ENCODE data around the gene AGK. TPM values are rescaled to one million over a fixed set of nuclear protein-coding genes. Genes with fewer than 3 reads are reported as not detected.

The AGK gene
- total RNA-seq, 1 experiment from 2014 or later: 41.9 TPM

DNA sequence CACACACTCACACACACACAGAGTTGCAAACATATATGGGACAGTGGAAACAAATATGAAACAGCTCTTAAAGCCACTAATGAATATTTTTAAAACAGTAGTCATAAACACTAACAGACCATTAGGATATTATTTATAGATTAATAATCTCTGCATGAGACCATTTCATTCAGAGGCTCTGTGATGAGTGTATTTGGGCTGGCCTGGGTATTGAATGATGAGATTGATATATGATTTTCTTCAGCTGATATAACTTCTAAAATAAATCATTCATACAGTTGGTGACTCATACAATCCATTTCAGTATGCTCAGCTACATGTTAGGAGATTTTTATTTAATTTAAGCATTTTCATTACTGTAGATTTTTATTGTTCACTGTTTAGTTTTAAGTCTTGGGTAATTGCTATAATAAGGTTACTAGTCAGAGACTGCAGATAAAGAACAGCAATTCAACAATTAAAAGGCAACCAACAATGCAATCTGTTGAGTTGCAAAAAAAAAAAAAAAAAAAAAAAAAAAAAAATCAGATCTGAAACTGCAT, 25.2 kb upstream of the AGK start:
- POLR2A ChIA-PET (ENCODE audit: low non-redundant PET): no interaction called here
- Histone ChIP-seq H3K36me3 (ENCODE audit: insufficient read depth, low read length, poor library complexity, severe bottlenecking) (no peaks in the 10 kb centered on the region), H3K27me3 (replicated peaks; ENCODE audit: insufficient read depth, low read depth, low read length, poor library complexity) (no peaks in the 10 kb centered on the region), H3K9me3 (ENCODE audit: low read depth, low read length, poor library complexity, severe bottlenecking) (no peaks in the 10 kb centered on the region), H3K27ac (ENCODE audit: low read depth, low read length, poor library complexity, severe bottlenecking) (no peak overlapping the region), H3K4me3 (ENCODE audit: low read depth, low read length, poor library complexity, severe bottlenecking) (no peak overlapping the region), H3K4me1 (ENCODE audit: insufficient read depth, low read length, poor library complexity, severe bottlenecking) (no peaks in the 10 kb centered on the region)
- CTCF ChIA-PET: no interaction called here
- TF ChIP-seq, protein P1, sequence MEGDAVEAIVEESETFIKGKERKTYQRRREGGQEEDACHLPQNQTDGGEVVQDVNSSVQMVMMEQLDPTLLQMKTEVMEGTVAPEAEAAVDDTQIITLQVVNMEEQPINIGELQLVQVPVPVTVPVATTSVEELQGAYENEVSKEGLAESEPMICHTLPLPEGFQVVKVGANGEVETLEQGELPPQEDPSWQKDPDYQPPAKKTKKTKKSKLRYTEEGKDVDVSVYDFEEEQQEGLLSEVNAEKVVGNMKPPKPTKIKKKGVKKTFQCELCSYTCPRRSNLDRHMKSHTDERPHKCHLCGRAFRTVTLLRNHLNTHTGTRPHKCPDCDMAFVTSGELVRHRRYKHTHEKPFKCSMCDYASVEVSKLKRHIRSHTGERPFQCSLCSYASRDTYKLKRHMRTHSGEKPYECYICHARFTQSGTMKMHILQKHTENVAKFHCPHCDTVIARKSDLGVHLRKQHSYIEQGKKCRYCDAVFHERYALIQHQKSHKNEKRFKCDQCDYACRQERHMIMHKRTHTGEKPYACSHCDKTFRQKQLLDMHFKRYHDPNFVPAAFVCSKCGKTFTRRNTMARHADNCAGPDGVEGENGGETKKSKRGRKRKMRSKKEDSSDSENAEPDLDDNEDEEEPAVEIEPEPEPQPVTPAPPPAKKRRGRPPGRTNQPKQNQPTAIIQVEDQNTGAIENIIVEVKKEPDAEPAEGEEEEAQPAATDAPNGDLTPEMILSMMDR (conservative IDR thresholded peaks at IDR 0.05; ENCODE audit: low read depth, low read length): no peak
- no peak for TF ChIP-seq EZH2 (IDR thresholded peaks at IDR 0.05; ENCODE audit: borderline replicate concordance, low read depth, low read length, poor library complexity, severe bottlenecking)
- no TSS peak for BruUV-seq (replicated peaks)
- intact Hi-C loops (cut with micrococcal nuclease; ENCODE audit: unreplicated experiment): no loop called here
- no peak for DNase-seq (ENCODE audit: low spot score)

DNA sequence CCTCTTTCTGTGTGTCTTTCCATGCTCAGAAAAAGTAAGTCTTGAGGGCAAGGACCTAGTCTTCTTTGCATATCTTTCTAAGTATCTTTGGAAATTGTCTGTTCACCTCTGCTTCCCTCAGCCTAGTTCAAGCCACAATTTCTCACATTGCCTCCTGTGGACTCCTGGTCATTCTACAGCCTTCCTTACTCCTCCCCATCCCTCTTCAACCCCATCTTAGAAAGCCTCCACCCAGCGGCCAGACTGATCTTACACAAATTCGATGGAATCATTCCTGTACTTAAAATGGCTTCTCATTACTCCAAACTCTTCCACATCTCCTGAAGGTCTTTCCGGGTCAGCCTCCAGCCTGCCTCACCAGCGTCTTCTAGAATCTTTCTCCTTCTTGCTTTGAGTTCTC, 24.1 kb upstream of the AGK start:
- no peaks in the 10 kb centered on the region for H3K36me3 ChIP-seq (ENCODE audit: insufficient read depth, low read length, poor library complexity, severe bottlenecking)
- TF ChIP-seq EZH2 (IDR thresholded peaks at IDR 0.05; ENCODE audit: borderline replicate concordance, low read depth, low read length, poor library complexity, severe bottlenecking): no peak
- TF ChIP-seq, protein P1 (conservative IDR thresholded peaks at IDR 0.05; ENCODE audit: low read depth, low read length): no peak
- no peaks in the 10 kb centered on the region for H3K4me1 ChIP-seq (ENCODE audit: insufficient read depth, low read length, poor library complexity, severe bottlenecking)
- intact Hi-C loops (cut with micrococcal nuclease; ENCODE audit: unreplicated experiment): no loop called here
- H3K9me3 ChIP-seq (ENCODE audit: low read depth, low read length, poor library complexity, severe bottlenecking): no peaks in the 10 kb centered on the region
- no peak for DNase-seq (ENCODE audit: low spot score)
- H3K27ac ChIP-seq (ENCODE audit: low read depth, low read length, poor library complexity, severe bottlenecking): no peak overlapping the region
- CTCF ChIA-PET: no interaction called here
- POLR2A ChIA-PET (ENCODE audit: low non-redundant PET): no interaction called here
- no TSS peak for BruUV-seq (replicated peaks)
- no peaks in the 10 kb centered on the region for H3K27me3 ChIP-seq (replicated peaks; ENCODE audit: insufficient read depth, low read depth, low read length, poor library complexity)
- H3K4me3 ChIP-seq (ENCODE audit: low read depth, low read length, poor library complexity, severe bottlenecking): no peak overlapping the region

DNA sequence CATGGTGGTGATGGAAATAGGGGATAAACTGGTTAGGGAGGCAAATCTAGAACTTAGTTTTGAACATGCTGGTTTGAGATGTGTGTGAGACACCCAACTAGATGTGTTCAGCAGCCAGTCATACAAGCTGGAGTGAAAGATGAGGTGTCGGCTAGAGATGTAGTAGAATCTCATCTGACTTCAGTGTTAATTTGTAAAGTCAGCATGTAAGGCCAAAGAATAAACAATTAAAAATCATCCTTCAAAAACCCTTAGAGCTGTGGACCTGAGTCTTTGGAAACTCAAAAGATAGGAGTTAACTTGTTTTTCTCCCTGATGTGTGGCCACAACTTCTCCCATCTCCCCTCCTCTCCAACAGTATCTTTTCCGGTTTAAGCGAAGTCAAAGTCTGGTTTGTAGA, 22.8 kb upstream of the AGK start:
- ChIA-PET POLR2A (ENCODE audit: low non-redundant PET) (no interaction called here), CTCF (interaction anchor here (0.6 kb wide), 1 partner anchor 176 kb away, joined by 3 read pairs; no protein-coding TSS in a partner anchor)
- Histone ChIP-seq H3K27ac (ENCODE audit: low read depth, low read length, poor library complexity, severe bottlenecking) (no peak overlapping the region), H3K9me3 (ENCODE audit: low read depth, low read length, poor library complexity, severe bottlenecking) (no peaks in the 10 kb centered on the region), H3K4me3 (ENCODE audit: low read depth, low read length, poor library complexity, severe bottlenecking) (no peak overlapping the region), H3K4me1 (ENCODE audit: insufficient read depth, low read length, poor library complexity, severe bottlenecking) (no peaks in the 10 kb centered on the region), H3K36me3 (ENCODE audit: insufficient read depth, low read length, poor library complexity, severe bottlenecking) (no peaks in the 10 kb centered on the region), H3K27me3 (replicated peaks; ENCODE audit: insufficient read depth, low read depth, low read length, poor library complexity) (no peaks in the 10 kb centered on the region)
- no TSS peak for BruUV-seq (replicated peaks)
- TF ChIP-seq EZH2 (IDR thresholded peaks at IDR 0.05; ENCODE audit: borderline replicate concordance, low read depth, low read length, poor library complexity, severe bottlenecking): no peak
- TF ChIP-seq, protein P1 (conservative IDR thresholded peaks at IDR 0.05; ENCODE audit: low read depth, low read length): no peak
- intact Hi-C loops (cut with micrococcal nuclease; ENCODE audit: unreplicated experiment): no loop called here
- no peak for DNase-seq (ENCODE audit: low spot score)

Measured in A673 (cell line).